Stimulated activated naive CD8-positive, alpha-beta T cell treated with anti-CD3 and anti-CD28 coated beads, Interleukin-15, amount 100 ng/mL, for 72 hours (primary cell): ENCODE data around the gene LOXL1.

Source experiments
- ATAC-seq: fragments of 150-1000 bp; cut with Tn5 transposase; 2 replicates; pipeline ENCODE4 v1.10.0; 2021; ENCODE audit warnings: mild to moderate bottlenecking, moderate library complexity
- DNase-seq, 2 donors: peaks; one replicate each; pipeline ENCODE4 v3.0.0; 2021 to 2022
- H3K27ac Mint-ChIP-seq, 2 donors: one replicate each; pipeline ENCODE4 v1.8.0; 2022; ENCODE audit warnings: mild to moderate bottlenecking in 2 of 2, mixed read lengths in 2 of 2, moderate library complexity in 2 of 2
- H3K27me3 Mint-ChIP-seq: one replicate; pipeline ENCODE4 v1.8.0; 2022; ENCODE audit warnings: mixed read lengths
- H3K4me1 Mint-ChIP-seq: one replicate; pipeline ENCODE4 v1.8.0; 2022; ENCODE audit warnings: mild to moderate bottlenecking, mixed read lengths
- H3K4me3 Mint-ChIP-seq, 2 donors: one replicate each; pipeline ENCODE4 v1.8.0; 2022; ENCODE audit warnings: mild to moderate bottlenecking in 2 of 2, mixed read lengths in 2 of 2, moderate library complexity in 1 of 2
- H3K9me3 Mint-ChIP-seq, 2 donors: one replicate each; pipeline ENCODE4 v1.8.0; 2022; ENCODE audit warnings: mixed read lengths in 2 of 2

The LOXL1 gene

DNA sequence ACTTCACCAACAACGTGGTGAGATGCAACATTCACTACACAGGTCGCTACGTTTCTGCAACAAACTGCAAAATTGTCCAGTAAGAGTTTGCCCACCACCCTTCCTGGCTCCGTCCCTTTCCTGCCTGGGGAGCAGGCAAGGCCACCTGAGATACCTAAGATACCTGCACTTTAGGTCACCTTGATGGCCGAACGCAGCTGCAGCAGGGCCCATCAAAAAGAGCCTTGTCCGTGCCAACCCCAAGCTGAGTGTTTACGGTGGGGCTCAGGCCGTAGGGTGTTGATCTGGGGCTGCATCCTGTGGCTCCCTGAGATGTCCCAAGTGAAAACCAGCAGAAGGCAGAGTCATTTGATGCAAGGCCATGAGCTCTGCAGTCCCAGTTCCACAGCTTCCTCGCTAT is 23.2 kb downstream of the LOXL1 start:
- no peak overlapping the region for H3K27ac Mint-ChIP-seq
- ATAC-seq (no peak), DNase-seq (no peak)
- H3K9me3 Mint-ChIP-seq, result no peaks in the 10 kb centered on the region
- H3K4me1 Mint-ChIP-seq, result peaks cover 25% of the 10 kb centered on the region
- H3K27me3 Mint-ChIP-seq, result no peaks in the 10 kb centered on the region
- no peak overlapping the region for H3K4me3 Mint-ChIP-seq

DNA sequence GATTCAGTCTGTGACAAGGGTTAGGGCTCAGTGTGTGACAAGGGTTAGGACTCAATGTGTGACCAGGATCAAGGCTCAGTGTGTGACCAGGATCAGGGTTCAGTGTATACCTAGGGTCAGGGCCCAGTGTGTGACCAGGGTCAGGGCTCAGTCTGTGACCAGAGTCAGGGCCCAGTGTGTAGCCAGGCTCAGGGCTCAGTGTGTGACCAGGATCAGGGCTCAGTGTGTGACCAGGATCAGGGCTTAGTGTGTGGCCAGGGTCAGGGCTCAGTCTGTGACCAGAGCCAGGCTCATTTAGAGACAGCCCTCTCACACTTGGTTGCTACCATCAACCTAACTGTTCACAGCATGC is 24.2 kb downstream of the LOXL1 start:
- H3K4me3 Mint-ChIP-seq, result no peak overlapping the region
- no peaks in the 10 kb centered on the region for H3K27me3 Mint-ChIP-seq
- ATAC-seq, result no peak
- H3K4me1 Mint-ChIP-seq, result peaks cover 25% of the 10 kb centered on the region
- no peaks in the 10 kb centered on the region for H3K9me3 Mint-ChIP-seq
- DNase-seq, result no peak
- no peak overlapping the region for H3K27ac Mint-ChIP-seq

DNA sequence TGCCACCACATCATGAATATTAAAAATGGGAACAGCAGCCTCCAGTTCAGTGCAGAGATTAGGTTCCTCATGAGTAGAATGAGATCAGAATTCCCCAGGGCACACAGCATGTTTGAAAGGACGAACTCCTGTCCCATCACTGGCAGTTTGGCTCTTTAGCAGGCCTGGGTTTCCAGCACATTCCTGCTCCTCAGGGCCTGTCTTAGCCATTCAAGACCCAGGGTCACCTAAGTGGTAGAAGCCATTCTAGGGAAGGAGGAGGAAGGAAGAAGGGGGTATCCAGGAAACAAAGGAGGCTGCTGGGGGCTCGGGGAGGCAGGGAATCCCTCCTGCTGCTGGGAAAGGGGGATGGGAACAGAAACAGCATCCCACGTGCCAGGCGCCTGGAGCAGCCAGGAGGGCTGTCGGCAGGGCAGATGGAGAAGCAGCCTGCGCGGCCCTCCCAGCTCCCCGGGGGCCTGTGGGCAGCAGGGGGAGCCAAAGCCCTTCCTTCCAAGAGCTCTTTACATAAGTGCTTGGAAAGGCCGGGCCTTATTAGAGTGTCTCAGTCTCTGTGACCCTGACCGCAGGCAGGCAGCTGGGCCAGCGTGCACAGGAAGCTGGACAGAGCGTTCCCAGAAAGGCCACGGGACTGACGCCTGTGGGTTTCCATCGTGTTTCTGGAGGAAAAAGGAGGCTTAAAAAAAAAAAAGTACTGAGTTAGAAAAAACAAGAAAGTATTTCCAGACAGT is 24.7 kb downstream of the LOXL1 start:
- DNase-seq, result peak; percentile 61 to 73
- H3K4me3 Mint-ChIP-seq, result peak overlapping the region; percentile 48 to 63

DNA sequence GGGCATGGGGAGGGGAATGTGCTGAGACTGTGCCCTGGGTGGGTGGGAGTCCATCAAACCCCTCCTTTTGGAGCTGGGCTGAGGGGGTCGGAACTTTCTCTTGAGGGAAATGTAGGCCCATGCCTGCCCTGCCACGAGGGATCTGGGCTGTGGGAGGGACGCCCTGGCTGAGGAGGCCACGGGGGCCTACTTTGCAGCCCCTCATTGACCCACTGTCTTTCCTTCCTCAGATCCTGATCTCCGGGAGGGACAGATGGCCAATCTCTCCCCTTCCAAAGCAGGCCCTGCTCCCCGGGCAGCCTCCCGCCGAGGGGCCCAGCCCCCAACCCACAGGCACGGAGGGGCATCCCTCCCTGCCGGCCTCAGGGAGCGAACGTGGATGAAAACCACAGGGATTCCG is 25.3 kb downstream of the LOXL1 start:
- ATAC-seq (no peak), DNase-seq (no peak)
- Mint-ChIP-seq H3K4me3 (no peak overlapping the region), H3K27me3 (no peaks in the 10 kb centered on the region), H3K27ac (peak overlapping the region in 1 of 2 donors; percentile 92), H3K9me3 (no peaks in the 10 kb centered on the region), H3K4me1 (peaks cover 18% of the 10 kb centered on the region)

More for the DNA sequence above, 24.7 kb downstream of the LOXL1 start:
- Mint-ChIP-seq H3K27ac (peak overlapping the region; percentile 92 to 93), H3K4me1 (peaks cover 24% of the 10 kb centered on the region), H3K27me3 (no peaks in the 10 kb centered on the region), H3K9me3 (no peaks in the 10 kb centered on the region)
- ATAC-seq, result peak; percentile 92

DNA sequence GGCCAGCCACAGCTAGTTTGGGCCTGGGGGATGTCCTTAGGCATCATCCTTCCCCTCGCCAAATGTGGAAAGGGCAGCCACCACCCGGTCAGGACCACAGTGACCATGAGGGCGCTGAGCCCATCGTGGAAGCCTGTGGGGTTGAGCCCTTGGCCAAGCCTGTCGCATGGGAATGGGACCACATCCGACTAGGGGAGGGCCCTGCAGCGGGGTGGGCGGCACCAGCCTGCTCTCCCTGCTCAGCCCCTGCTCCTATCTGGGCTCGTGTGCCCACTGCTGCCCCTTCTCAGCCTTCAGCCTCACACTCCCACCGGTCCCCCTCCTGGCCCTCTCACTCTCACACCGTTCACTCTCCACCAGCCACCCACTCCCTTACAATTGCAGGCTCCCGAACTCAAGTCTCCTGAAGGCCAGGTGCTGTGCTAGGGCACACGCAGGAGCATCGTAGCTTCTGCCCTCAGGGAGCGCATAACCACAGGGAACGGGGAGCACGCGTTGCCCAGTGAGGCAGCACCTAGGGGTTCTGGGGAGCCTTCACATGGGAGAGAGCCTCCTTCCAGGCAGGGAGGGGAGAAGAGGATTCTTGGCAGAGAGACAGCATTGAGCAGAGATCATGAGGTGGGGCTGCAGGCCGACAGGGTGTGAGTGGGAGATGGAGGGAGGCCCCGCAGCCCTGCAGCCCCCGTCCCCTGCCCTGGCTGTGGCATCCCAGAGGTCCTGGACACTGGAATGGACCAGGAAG is 26.1 kb downstream of the LOXL1 start:
- Mint-ChIP-seq H3K27me3 (no peaks in the 10 kb centered on the region), H3K4me3 (no peak overlapping the region), H3K27ac (peak overlapping the region; percentile 13 to 77), H3K4me1 (peaks cover 21% of the 10 kb centered on the region), H3K9me3 (no peaks in the 10 kb centered on the region)
- no peak for DNase-seq
- ATAC-seq, result no peak

DNA sequence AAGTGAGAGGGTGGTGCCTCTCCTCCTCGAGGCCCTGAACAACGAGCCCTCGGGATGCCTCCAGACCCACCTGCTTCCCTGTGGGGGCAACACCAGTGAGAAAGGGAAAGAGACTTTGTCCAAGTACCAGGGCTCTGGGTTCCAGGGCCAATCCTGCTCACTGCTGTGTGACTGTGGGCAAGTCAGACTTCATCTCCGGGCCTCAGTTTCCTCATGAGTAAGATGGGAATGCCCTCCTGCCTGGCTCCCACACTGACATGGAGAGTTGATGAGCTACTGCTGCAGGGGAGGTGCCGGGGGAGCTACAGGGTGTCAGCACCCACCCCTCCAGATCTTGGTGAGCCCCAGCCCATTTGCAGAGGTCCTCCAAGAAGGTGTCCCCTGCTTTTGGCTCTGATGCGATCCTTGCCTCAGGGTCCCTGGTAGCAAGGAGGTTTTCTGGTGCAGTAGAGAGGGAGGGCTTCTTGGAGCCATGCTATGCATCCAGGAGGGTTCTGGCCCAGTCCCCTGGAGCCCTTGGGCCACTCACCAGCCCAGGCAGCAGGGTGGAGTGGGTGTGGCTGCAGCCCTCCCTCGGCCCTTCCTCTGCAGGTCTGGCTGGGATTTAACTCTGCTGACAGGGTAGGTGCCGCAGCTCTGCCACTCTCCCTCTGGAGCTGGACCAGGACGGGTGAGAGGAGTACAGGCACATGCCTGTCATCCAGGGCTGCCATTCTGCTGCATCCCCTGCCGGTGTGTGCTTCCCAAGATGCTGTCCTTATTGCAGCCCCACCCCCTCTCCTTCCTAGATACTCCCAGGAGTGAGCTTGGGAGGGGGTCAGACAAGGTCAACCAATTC is 26.9 kb downstream of the LOXL1 start:
- Mint-ChIP-seq H3K27me3 (no peaks in the 10 kb centered on the region), H3K9me3 (no peaks in the 10 kb centered on the region), H3K4me3 (no peak overlapping the region), H3K27ac (peak overlapping the region in 1 of 2 donors; percentile 13), H3K4me1 (peaks cover 21% of the 10 kb centered on the region)
- ATAC-seq, result no peak
- DNase-seq, result no peak

DNA sequence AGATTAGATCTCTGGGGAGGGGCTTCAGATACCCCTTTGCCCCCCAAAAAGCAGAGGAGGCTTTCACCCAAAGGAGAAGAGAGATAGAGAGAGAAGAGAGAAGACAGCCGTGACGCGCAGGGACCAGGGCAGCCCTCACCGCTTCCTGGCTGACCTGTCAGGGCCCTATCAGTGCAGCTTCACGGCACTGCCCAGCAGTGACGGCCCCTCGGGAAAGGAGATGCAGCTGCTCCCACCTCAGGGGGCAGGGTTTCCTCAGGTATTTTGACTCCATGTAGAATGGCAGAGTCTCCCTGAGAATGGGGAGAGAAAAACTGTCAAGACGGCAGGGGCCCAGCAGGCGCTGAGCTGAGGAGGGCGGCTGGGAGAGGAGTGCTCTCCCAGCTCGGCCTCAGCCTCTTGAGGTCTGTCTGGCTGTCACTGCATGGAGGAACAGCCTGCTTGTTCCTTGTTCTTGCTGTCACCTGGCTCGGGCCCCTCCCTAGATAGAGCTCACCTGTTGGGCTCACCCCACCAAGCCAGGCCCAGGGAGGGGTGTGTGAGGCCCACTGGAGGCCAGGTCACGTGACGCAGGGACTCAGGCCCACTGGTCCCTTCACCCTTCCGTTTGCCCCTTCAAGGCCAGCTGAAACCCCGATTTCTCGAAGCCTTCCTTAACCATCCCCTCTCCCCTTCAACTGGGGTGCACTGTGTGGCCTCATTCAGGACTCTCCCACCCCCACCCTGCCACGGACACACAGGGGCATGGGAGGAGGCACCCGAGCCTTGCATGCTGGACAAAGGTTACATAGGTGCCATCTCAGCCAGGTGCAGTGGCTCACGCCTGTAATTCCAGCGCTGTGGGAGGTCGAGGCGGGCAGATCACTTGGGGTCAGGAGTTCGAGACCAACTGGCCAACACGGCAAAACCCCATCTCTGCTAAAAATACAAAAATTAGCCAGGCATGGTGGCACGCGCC is 28.2 kb downstream of the LOXL1 start:
- Mint-ChIP-seq H3K9me3 (no peaks in the 10 kb centered on the region), H3K4me3 (no peak overlapping the region), H3K27ac (peak overlapping the region in 1 of 2 donors; percentile 2), H3K4me1 (peaks cover 30% of the 10 kb centered on the region), H3K27me3 (no peaks in the 10 kb centered on the region)
- no peak for DNase-seq
- no peak for ATAC-seq

DNA sequence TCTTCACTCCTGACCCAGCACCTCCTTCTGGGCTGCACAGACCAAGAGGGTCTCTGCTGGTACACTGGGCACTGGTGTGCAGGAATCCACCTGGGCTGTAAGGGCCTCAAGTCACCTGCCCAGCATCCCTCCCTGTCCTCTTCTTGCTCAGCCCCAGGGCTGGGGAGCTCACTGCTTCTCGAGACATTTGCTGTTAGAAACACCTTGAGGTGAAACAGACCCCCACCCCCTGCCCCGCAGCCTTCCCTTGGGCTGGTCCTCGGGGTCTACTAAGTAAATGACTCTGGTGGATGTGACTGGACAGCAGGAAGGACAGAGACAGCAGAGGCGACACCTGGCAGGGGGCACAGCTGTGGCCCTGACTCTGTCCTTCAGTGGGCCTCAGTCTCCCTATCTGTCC is 29.1 kb downstream of the LOXL1 start:
- ATAC-seq (no peak), DNase-seq (no peak)
- H3K4me1 Mint-ChIP-seq, result peaks cover 35% of the 10 kb centered on the region
- no peak overlapping the region for H3K4me3 Mint-ChIP-seq
- no peaks in the 10 kb centered on the region for H3K27me3 Mint-ChIP-seq
- peak overlapping the region in 1 of 2 donors; percentile 50 for H3K27ac Mint-ChIP-seq
- H3K9me3 Mint-ChIP-seq, result no peaks in the 10 kb centered on the region

DNA sequence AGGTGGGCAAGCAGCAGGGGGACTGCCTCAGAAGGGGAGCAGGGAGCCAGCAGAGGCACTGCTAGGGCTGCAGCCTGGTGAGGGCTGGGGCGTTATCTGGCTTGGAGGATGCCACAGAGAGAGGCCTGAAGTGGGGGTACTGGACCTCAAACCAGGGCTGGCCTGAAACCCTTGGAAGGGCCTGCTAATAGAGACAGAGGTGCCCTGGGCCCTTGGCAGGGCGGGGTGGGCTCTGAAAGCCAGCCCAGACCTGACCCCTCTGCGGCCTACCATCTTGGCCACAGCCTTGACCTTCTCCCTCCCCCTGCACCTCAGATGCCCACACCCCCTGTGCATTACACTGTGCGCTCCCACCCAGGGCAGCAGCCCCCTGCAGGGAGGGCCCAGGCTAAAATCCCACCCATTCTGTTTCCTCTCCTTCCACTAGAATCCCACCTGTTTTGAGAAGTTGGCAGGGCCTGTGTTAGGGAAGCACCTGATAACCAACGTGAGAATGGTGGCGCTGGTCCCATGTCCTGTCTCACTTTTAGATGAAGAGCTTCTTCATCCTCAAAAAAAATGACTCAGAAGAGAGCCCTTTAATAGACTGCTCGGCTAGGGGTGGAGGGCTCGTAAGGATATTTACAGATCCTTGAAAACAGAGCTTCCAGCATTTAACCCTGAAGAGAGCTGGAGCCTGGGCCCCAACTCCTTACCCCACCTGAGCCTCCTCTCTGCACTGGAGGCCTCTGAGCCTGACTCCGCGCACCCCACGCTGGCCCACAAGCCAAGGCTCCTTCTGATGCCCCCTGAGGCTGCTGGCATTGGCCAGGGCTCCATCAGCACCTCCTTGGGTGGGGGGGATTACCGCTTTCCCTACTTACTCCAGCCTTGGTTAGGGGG is 29.8 kb downstream of the LOXL1 start:
- no peak overlapping the region for H3K4me3 Mint-ChIP-seq
- ATAC-seq (no peak), DNase-seq (no peak)
- H3K4me1 Mint-ChIP-seq, result peaks cover 30% of the 10 kb centered on the region
- H3K27me3 Mint-ChIP-seq, result no peaks in the 10 kb centered on the region
- no peaks in the 10 kb centered on the region for H3K9me3 Mint-ChIP-seq
- H3K27ac Mint-ChIP-seq, result peak overlapping the region in 1 of 2 donors; percentile 22

DNA sequence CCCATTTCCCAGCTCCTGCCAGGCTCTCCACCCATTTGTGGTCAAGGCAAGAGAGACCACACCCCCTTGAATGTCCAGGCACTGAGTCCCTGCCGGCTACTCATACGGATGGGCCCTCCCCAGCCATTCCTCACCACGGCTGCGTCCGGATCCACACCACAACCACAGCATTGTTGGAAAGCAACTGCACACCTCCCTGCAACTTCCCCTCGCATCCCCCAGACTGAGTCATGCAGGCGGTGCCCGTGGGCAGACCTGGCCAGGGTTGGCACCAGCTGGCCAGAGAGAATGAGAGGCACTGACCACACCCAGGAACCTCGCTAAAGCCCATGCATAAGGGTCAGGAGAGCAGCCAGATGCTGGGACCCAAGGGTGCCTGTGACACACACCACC is 30.5 kb downstream of the LOXL1 start:
- Mint-ChIP-seq H3K27me3 (no peaks in the 10 kb centered on the region), H3K4me1 (peaks cover 26% of the 10 kb centered on the region), H3K4me3 (no peak overlapping the region), H3K9me3 (no peaks in the 10 kb centered on the region), H3K27ac (no peak overlapping the region)
- ATAC-seq (no peak), DNase-seq (no peak)

DNA sequence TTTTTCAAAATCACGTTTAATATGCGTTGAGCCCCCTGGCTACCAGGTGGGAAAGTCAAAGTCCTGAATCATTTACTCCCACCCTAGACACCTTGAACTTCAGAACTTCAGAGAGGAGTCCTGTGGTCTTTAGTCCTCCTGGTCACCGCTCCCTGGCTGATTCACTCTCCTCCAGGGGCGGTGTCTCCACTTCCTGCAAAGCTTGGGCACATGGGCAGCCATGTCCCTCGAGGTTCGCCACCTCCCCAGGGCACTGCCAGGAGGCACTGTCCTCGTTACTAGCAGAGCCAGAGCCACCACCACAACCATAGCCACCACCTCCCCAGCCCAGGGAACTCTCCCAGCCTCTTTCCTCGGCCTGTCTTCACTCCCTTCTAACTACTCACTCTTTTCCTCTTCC is 31.0 kb downstream of the LOXL1 start:
- H3K9me3 Mint-ChIP-seq, result no peaks in the 10 kb centered on the region
- H3K4me1 Mint-ChIP-seq, result peaks cover 23% of the 10 kb centered on the region
- ATAC-seq (no peak), DNase-seq (no peak)
- no peaks in the 10 kb centered on the region for H3K27me3 Mint-ChIP-seq
- no peak overlapping the region for H3K4me3 Mint-ChIP-seq
- H3K27ac Mint-ChIP-seq, result no peak overlapping the region

DNA sequence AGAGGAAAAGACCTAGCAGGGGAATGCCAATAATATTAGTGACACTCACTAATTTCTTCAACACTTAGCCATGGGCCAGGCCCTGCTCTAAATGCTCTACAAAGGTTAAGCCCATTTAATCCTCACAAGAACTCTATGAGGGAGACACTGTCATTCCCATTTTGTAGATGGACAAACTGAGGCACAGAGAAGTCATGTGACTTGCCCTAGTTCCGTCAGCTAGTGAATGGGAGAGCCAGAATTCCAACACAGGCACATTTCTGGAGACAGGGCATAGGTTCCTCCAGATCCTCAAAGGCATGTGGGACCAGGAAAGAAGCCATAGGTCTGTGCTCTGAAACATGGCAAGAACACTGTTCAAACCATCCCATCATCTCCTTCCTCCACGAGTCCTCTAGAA is 31.5 kb downstream of the LOXL1 start:
- no peak overlapping the region for H3K27ac Mint-ChIP-seq
- peaks cover 19% of the 10 kb centered on the region for H3K4me1 Mint-ChIP-seq
- no peak overlapping the region for H3K4me3 Mint-ChIP-seq
- DNase-seq, result no peak
- ATAC-seq, result no peak
- no peaks in the 10 kb centered on the region for H3K9me3 Mint-ChIP-seq
- no peaks in the 10 kb centered on the region for H3K27me3 Mint-ChIP-seq

DNA sequence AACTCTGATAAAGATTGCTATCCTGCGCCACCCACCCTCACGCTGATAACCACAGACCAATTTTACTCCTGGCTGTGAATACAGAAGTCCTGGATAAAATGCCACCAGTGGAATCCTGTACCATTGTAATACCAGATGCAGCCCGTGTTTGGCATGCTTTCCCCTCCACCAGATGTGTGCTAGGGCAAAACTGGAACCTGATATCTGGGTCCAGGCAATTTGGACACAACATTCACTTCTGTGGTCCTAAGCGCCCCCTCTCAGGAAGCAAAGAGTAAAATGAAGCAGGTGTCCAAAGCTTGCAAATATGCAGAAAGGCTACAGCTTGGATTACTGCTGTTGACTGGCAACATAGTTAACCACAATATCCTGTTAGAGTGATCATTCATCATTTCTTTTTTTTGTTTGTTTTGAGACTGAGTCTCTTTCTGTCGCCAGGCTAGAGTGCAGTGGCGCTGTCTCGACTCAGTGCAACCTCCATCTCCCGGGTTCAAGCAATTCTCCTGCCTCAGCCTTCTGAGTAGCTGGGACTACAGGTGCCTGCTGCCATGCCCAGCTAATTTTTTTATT is 32.8 kb downstream of the LOXL1 start:
- peak; percentile 89 for ATAC-seq
- no peaks in the 10 kb centered on the region for H3K27me3 Mint-ChIP-seq
- DNase-seq, result peak in 1 of 2 donors; percentile 21
- H3K4me1 Mint-ChIP-seq, result peaks cover 19% of the 10 kb centered on the region
- peak overlapping the region in 1 of 2 donors; percentile 9 for H3K27ac Mint-ChIP-seq
- H3K4me3 Mint-ChIP-seq, result peak overlapping the region in 1 of 2 donors; percentile 41
- H3K9me3 Mint-ChIP-seq, result no peaks in the 10 kb centered on the region

DNA sequence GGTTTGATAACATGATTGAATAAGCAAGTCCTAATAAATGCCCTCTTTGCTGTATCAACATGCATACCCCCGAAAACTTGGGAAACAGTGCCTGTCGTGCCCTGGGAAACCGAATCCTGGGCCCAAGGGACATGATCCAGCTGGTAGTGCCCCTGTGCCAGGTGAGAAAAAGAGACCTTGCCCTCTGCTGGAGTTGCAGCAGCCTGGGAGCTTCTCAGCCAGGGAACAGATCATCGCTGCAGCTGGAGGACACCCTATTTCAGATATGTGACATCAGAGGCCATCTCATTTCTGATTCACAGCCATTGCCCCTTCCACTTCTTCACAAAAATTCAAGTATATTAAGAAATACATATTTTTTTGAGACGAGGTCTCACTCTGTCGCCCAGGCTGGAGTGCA is 33.5 kb downstream of the LOXL1 start:
- peak overlapping the region; percentile 5 to 41 for H3K4me3 Mint-ChIP-seq

More for the DNA sequence above, 33.5 kb downstream of the LOXL1 start:
- Mint-ChIP-seq H3K27ac (peak overlapping the region; percentile 9 to 63), H3K9me3 (no peaks in the 10 kb centered on the region), H3K27me3 (no peaks in the 10 kb centered on the region), H3K4me1 (peaks cover 24% of the 10 kb centered on the region)
- no peak for DNase-seq
- no peak for ATAC-seq
